SJCRH30 (cell line): ENCODE data around the gene RASGEF1B. TPM values are rescaled to one million over a fixed set of nuclear protein-coding genes. Genes with fewer than 3 reads are reported as not detected.

Experiments used
- DNase-seq, 2 experiments: peaks; one replicate each; pipeline ENCODE4 v3.0.0-alpha.2; 2015 to 2020
- H3K27ac ChIP-seq: fragments of 250-450 bp; sonication (Bioruptor Pico); 2 replicates; pipeline ENCODE4 v1.5.1; 2020; ENCODE audit warnings: mild to moderate bottlenecking, moderate library complexity
- H3K27me3 ChIP-seq: fragments of 250-450 bp; sonication (Bioruptor Pico); 2 replicates; pipeline ENCODE4 v1.5.1; 2020; ENCODE audit warnings: mild to moderate bottlenecking, moderate library complexity
- H3K36me3 ChIP-seq: fragments of 250-450 bp; sonication (Bioruptor Pico); 2 replicates; pipeline ENCODE4 v1.5.1; 2020; ENCODE audit warnings: mild to moderate bottlenecking, moderate library complexity
- H3K4me1 ChIP-seq: fragments of 250-450 bp; sonication (Bioruptor Pico); 2 replicates; pipeline ENCODE4 v1.5.1; 2020; ENCODE audit warnings: mild to moderate bottlenecking, moderate library complexity
- H3K4me3 ChIP-seq: fragments of 250-450 bp; sonication (Bioruptor Pico); 2 replicates; pipeline ENCODE4 v1.5.1; 2020; ENCODE audit warnings: mild to moderate bottlenecking, moderate library complexity
- H3K9me3 ChIP-seq: fragments of 250-450 bp; sonication (Bioruptor Pico); replicated peaks from 2 replicates; pipeline ENCODE4 v1.5.1; 2020; ENCODE audit warnings: mild to moderate bottlenecking, moderate library complexity
- total RNA-seq: library from RNA; depleted of rRNA; stranded (reverse); fragments of >200 nt; shearing (Covaris generic); gene quantifications from 2 replicates; pipeline ENCODE4 v1.2.3, GENCODE V29; 2014

RASGEF1B gene
- total RNA-seq, 1 experiment from 2014 or later = 0.10 TPM

DNA sequence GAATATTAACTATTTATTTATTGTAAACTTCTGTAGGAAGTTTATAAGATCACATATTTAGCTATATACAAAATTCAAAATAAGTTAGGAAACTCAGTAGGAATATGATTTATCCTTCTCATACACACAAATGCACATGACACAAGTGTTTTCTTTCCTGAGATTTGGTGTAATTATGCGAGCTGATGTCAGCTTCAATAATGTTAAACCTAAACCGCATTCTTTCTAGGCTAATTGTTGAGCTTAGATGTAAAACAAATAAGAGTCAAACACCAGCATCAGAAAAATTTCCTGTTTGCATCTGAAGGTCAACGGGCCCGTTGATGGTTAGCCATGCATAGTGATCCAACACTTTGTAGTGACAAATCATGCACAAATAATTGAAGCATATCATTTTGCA is 30.8 kb downstream of the RASGEF1B start:
- no peak for DNase-seq
- no peaks in the 10 kb centered on the region for H3K36me3 ChIP-seq
- H3K27ac ChIP-seq = no peak overlapping the region
- no peak overlapping the region for H3K4me3 ChIP-seq
- no peaks in the 10 kb centered on the region for H3K27me3 ChIP-seq
- H3K4me1 ChIP-seq = no peaks in the 10 kb centered on the region
- no peaks in the 10 kb centered on the region for H3K9me3 ChIP-seq

DNA sequence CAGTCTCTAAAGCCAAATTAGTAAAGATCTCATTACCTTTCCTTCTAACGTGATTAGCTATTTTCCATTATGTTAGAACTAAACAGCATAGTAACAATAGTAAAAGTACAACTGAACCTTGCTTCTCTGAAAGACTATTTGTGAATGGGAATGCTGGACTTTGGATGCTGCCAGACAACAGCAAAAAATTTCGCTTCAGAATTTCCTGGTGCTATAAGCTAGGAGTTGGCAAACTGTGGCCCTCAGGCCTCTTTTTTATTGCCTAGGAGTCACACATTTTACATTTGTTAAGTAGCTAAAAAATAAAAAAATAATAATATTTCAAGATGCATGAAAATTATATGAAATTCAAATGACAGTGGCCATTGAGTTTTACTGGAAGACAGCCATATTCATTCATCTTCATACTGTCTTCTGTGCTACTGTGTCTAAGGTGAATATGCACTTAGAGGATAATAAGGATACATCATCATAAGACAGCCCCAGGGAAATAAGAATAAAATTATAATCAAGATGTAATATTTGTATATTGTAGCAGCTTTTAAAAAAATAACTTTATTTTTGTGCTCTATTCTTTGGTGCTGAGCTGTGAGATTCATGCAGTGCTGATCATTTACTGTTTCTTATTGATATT is 34.6 kb downstream of the RASGEF1B start:
- no peaks in the 10 kb centered on the region for H3K36me3 ChIP-seq
- no peak overlapping the region for H3K4me3 ChIP-seq
- DNase-seq = no peak
- no peaks in the 10 kb centered on the region for H3K27me3 ChIP-seq
- no peaks in the 10 kb centered on the region for H3K9me3 ChIP-seq
- no peaks in the 10 kb centered on the region for H3K4me1 ChIP-seq
- no peak overlapping the region for H3K27ac ChIP-seq

DNA sequence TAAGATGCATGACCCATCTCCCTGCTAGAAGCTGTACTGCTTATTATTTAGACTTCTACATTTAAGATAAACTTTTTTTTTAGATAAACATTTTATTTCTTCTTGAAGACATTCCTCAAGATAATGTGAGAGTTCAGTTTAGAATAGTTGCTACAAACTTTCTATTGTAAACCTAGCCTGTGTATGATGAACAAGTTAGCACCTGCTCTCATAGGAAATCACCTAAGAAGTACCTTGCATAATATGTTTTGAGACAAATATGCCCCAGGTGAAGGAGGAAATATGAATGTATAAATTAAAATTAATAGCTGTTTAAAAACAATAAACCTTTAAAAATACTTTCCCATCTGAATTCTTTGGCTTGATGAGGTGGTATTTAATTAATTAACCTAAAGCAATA is 35.6 kb downstream of the RASGEF1B start:
- H3K27ac ChIP-seq = no peak overlapping the region
- no peaks in the 10 kb centered on the region for H3K27me3 ChIP-seq
- no peaks in the 10 kb centered on the region for H3K9me3 ChIP-seq
- DNase-seq = no peak
- H3K4me1 ChIP-seq = no peaks in the 10 kb centered on the region
- H3K4me3 ChIP-seq = no peak overlapping the region
- no peaks in the 10 kb centered on the region for H3K36me3 ChIP-seq

DNA sequence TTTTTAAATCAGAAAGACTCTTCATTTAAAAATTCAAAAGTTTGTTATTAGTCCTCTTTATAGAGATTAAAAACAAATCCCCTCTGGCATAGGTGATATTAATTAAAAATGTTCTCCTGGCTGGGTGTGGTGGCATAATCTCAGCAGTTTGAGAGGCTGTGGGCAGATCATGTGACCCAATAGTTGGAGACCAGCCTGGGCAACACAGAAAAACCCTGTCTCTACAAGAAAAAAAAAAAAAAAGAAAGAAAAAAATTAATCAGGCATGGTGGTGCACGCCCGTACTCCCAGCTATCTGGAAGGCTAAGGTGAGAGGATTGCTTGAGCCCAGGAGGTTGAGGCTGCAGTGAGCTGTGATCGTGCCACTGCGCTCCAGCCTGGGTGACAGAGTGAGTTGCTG is 38.9 kb downstream of the RASGEF1B start:
- Histone ChIP-seq H3K9me3 (no peaks in the 10 kb centered on the region), H3K27ac (no peak overlapping the region), H3K27me3 (no peaks in the 10 kb centered on the region), H3K36me3 (no peaks in the 10 kb centered on the region), H3K4me1 (no peaks in the 10 kb centered on the region), H3K4me3 (no peak overlapping the region)
- no peak for DNase-seq

DNA sequence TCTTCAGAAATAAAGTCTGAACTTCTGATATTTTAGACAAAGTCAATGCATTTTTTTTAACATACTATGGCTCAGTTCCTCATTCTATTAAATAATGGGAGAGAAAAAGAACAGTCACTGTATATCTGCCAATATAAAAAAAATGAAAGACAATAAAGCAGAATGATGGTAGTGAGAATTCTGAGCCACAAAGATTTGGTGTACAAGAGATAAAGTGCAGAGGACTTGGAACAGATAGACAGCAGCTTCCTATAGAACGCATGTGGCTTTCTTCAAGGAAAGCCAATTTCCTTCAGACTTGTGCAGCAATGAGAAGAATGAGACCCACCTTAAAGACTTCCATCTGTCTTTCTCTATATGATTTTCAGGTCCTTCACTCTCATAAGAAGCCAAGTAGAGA is 39.7 kb downstream of the RASGEF1B start:
- no peaks in the 10 kb centered on the region for H3K4me1 ChIP-seq
- H3K27ac ChIP-seq = no peak overlapping the region
- no peak overlapping the region for H3K4me3 ChIP-seq
- H3K36me3 ChIP-seq = no peaks in the 10 kb centered on the region
- no peaks in the 10 kb centered on the region for H3K27me3 ChIP-seq
- H3K9me3 ChIP-seq = no peaks in the 10 kb centered on the region
- no peak for DNase-seq

DNA sequence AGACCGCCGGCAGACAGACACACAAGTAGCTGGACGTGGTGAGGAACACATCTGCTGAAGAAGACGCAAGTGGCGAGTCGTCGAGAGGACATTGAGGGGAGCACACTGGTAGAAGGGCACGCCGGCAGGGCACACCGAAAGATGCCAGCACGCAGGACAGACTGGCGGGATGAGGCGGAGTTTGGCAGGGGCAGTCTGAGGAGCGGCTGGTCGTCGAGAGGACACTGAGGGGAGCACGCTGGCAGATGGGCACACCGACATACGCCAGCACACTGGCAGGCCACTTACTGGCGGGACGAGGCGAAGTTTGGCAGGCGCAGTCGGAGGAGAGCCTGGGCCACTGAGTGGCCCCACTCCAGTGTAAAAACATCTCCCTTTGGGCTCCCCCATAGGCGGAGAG is 42.1 kb downstream of the RASGEF1B start:
- Histone ChIP-seq H3K27ac (no peak overlapping the region), H3K4me3 (no peak overlapping the region), H3K36me3 (no peaks in the 10 kb centered on the region), H3K4me1 (no peaks in the 10 kb centered on the region), H3K27me3 (no peaks in the 10 kb centered on the region), H3K9me3 (no peaks in the 10 kb centered on the region)
- no peak for DNase-seq

DNA sequence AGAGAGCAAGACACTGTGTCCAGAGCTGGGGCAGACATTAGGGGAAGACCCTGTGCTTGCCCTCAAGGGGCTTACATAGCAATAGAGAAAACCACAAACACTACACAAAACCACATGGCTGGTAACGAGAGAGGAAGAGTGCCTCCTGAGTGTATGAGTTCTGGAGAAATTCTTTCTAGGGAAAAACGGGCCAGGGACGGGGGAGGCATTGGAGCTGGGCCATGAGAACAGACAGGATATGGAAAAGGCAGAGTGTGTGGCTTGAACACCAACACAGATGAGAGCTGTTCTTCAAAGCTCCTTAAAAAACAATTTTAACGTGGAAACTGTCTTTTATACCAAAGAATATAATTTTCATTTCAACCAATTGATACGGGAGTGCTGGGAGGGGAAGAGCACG is 42.7 kb downstream of the RASGEF1B start:
- Histone ChIP-seq H3K27me3 (no peaks in the 10 kb centered on the region), H3K4me1 (no peaks in the 10 kb centered on the region), H3K4me3 (no peak overlapping the region), H3K27ac (no peak overlapping the region), H3K9me3 (no peaks in the 10 kb centered on the region), H3K36me3 (no peaks in the 10 kb centered on the region)
- DNase-seq = no peak

DNA sequence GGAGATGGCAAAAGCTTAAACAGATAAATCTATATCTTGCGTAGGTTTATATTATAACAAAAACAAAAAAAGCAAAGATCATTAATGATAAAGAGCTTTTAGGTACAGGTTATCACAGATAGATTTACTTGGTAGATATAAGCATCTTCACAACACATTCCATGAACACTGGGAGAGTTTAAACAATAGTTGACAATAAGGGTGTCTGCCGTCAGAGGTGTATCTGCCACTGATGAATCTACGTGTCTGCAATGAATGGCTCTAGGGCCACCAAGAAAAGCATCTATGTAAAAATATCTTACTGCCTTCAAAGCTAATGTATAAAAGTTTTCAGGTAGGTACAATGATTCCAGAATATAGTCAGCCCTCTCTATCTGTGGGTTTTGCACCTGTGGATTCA is 43.7 kb downstream of the RASGEF1B start:
- no peaks in the 10 kb centered on the region for H3K27me3 ChIP-seq
- no peak overlapping the region for H3K27ac ChIP-seq
- H3K36me3 ChIP-seq = no peaks in the 10 kb centered on the region
- no peaks in the 10 kb centered on the region for H3K4me1 ChIP-seq
- no peaks in the 10 kb centered on the region for H3K9me3 ChIP-seq
- no peak overlapping the region for H3K4me3 ChIP-seq
- DNase-seq = no peak

DNA sequence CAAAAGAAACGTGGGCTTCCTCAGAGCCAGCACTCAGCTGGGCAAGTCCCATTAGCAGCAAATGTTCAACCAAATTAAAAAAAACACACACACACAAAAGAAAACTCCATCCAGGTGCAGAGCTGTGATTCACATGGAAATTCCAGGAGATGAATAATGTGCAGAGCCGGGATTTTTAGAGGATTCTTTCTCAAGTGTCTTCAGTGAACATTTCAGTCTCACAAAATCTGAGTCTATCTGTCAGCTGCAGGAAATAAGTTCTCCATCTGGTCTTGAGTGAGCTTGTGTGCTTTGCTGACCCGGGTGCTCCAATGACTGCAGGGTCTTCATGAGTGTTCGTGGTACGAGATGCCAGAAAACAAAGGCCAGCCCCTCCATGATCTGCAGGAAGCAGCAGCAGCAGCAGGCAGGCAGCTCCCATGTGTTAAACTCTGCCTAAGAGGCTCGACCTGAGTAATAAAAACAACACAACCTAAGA is 44.3 kb downstream of the RASGEF1B start:
- no peaks in the 10 kb centered on the region for H3K9me3 ChIP-seq
- H3K4me1 ChIP-seq = no peaks in the 10 kb centered on the region
- DNase-seq = no peak
- no peaks in the 10 kb centered on the region for H3K27me3 ChIP-seq
- H3K36me3 ChIP-seq = no peaks in the 10 kb centered on the region
- H3K4me3 ChIP-seq = no peak overlapping the region
- H3K27ac ChIP-seq = no peak overlapping the region

DNA sequence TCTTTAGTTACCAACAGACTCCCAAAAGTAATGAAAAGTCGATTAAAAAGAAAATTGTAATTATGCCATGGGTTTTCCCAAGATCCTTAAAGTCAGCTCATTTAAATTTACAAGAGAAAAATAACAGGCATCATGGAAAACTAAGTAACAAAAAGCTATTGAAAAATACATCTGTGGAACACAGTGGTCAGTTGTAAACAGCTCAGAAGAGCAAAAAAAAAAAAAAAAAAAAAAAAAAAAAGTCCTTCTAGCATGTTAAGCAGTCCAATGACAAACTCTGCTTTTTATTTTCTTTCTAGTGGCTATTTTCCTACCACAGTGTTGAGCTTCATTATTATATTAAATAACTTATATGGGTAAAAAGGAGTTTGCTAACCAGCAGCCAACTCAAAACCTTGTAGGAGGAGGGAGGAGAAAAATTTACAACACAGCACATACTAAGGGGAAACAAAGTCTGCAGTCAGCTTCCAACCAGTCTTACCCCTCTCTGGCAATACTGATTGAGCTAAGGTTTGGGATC is 44.9 kb downstream of the RASGEF1B start:
- DNase-seq = no peak
- Histone ChIP-seq H3K9me3 (no peaks in the 10 kb centered on the region), H3K27me3 (no peaks in the 10 kb centered on the region), H3K27ac (no peak overlapping the region), H3K36me3 (no peaks in the 10 kb centered on the region), H3K4me3 (no peak overlapping the region), H3K4me1 (0 out of 2 replicates have a peak, but pooled peaks cover 3% of the 10 kb centered on the region)

DNA sequence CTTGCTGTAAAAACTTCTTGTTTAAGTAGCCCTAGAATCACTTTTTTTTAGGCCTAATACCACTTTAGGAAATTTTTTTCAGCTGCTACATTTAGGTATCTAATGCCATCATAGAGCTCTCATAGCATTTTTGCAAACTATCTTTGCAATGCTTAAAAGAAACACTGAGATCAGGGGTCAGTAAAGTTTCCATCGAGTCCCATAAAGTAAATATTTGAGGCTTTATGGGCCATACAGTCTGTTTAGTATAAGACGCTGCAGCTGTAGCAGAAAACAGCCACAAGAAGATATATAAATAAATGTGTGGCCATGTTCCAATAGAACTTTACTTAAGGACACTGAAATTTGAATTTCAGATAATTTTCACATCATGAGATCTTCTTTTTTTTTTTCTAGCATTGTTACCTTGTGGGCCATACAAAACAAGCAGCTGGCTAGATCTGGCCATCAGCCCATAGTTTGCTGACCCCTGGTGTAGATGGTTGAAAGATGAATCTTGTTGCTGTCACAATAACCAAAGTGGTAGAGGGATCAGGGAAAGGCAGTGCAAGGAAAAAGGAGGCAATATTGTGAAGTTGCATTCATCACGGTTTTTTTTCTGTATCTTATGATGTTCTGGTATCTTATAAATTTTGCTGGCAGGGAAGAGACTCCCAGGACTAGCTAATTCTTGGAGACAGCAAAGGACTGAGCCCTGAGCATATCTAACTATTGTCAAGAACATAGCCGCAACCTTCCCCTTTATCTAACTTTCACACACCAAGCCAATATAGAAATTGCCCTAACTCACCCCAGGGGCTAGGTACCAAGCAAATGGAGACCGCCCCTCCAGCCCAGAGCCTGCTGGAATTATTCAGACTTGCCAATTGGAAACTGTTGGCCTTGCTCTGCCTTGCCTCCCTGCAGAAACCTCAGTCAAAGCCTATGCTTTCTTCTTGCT is 46.6 kb downstream of the RASGEF1B start:
- no peak overlapping the region for H3K4me3 ChIP-seq
- no peaks in the 10 kb centered on the region for H3K36me3 ChIP-seq
- H3K27me3 ChIP-seq = no peaks in the 10 kb centered on the region
- H3K4me1 ChIP-seq = 0 out of 2 replicates have a peak, but pooled peaks cover 3% of the 10 kb centered on the region
- DNase-seq = no peak
- H3K9me3 ChIP-seq = no peaks in the 10 kb centered on the region
- H3K27ac ChIP-seq = no peak overlapping the region

DNA sequence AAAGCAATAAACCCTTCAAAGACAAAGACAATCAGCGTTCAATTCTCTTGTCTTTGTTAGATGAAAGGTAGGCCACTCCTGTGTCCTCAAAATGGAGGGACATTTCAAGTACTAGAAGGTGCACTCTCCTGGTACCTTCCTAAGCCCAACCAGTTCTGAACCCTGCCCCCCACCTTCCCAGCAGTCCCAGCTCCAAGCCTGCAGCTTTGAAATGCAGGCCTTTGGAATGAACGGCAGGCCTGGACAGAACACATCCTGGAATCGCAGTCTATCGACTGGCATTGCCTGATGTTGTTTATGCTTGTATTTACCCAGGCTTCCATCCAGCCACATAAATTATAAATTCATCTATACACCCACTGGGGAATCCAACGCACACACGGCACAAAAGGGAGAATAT is 47.4 kb downstream of the RASGEF1B start:
- Histone ChIP-seq H3K4me3 (no peak overlapping the region), H3K36me3 (no peaks in the 10 kb centered on the region), H3K4me1 (0 out of 2 replicates have a peak, but pooled peaks cover 3% of the 10 kb centered on the region), H3K9me3 (no peaks in the 10 kb centered on the region), H3K27me3 (no peaks in the 10 kb centered on the region), H3K27ac (no peak overlapping the region)
- DNase-seq = no peak

DNA sequence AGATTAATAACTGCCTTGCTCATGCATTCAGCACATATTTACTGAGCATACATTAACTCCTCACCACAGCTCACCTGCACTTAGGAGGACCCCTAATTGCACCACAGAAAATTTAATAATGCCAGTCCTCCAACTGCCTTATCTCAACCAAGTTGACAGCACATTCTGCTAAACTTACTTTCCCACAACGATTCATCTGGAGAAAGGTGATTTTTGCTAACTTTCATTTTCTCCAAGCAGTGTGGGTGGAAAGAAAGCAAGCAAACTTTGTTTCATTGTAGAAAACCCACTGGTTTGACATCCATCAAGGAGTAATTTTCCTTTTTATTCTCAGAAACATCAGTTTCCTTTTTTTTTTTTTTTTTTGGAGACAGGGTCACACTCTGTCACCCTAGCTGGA is 49.1 kb downstream of the RASGEF1B start:
- H3K9me3 ChIP-seq = no peaks in the 10 kb centered on the region
- H3K27me3 ChIP-seq = no peaks in the 10 kb centered on the region
- no peaks in the 10 kb centered on the region for H3K36me3 ChIP-seq
- no peak overlapping the region for H3K27ac ChIP-seq
- H3K4me3 ChIP-seq = no peak overlapping the region
- DNase-seq = no peak
- H3K4me1 ChIP-seq = 0 out of 2 replicates have a peak, but pooled peaks cover 3% of the 10 kb centered on the region

DNA sequence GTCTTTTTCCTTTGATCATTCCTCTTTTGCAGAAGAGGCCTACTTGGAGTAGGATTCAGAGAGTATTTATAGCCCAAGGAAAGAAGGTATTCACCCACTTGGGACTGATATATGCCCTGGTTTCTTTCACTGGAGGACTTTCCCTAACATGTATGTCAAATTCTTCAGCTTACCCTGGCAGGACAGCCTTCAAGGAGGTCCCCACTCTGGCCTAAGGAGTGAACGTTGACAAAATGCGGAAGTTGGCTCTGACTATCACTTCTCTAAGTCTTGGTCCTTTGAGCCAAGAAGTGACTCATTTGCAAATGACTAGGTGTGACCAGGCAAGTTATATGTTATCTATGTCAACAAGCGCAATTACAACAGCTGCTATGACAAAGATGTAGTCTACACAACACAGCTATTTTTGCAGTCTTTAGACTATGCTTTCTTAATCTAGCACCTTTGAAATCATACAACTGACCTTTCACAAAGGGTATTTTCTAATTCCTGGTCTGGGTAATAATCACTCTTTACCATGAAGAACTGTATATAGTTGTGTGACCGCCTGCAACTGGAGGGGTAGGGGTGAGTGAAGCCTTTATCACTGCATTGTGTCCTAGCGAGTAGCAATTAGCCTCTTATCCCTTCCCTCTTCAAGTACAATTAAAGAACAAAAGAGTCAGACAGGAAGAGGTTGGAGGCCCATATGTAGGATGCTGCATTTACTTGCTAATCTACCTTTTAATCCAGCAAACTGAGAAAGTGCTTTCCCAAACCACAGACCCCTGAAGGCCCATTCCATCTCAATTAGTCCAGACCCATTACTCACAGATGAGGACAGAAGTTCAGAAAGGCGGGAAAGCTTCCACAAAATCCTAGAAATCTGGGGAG is 50.1 kb downstream of the RASGEF1B start:
- H3K9me3 ChIP-seq = no peaks in the 10 kb centered on the region
- no peak for DNase-seq

More for the DNA sequence above, 50.1 kb downstream of the RASGEF1B start:
- H3K27me3 ChIP-seq = no peaks in the 10 kb centered on the region
- no peak overlapping the region for H3K4me3 ChIP-seq
- H3K27ac ChIP-seq = no peak overlapping the region
- H3K4me1 ChIP-seq = 0 out of 2 replicates have a peak, but pooled peaks cover 3% of the 10 kb centered on the region
- H3K36me3 ChIP-seq = no peaks in the 10 kb centered on the region
